GM12878 (cell line): ENCODE measurements around the gene UBLCP1. TPM values are rescaled to one million over a fixed set of nuclear protein-coding genes. Genes with fewer than 3 reads are reported as not detected.

Experiments used
- ATAC-seq: fragments of 200-7000 bp; cut with Tn5 transposase; 3 replicates; pipeline ENCODE4 v1.9.1; 2020; ENCODE audit warnings: mild to moderate bottlenecking, moderate library complexity
- BruUV-seq: library from RNA; stranded (reverse); fragments of 400-500 nt; replicated peaks from 2 replicates; lab custom pipeline; 2021; lab: Mats Ljungman, UMichigan
- CTCF ChIA-PET: fragments of 300-600 bp; sonication (Branson Sonifier 250); formaldehyde crosslinking; extraction: SDS; loops from one replicate; lab custom pipeline; 2021; ENCODE audit warnings: inconsistent platforms; lab: Yijun Ruan, JAX
- POLR2A ChIA-PET: fragments of 350-600 bp; formaldehyde crosslinking; extraction: SDS; loops from one replicate; lab custom pipeline; 2021; ENCODE audit warnings: inconsistent platforms; lab: Charles Lee
- RAD21 ChIA-PET: fragments of 300-600 bp; sonication (Branson Sonifier 250); formaldehyde crosslinking; loops from one replicate; lab custom pipeline; 2023; ENCODE audit warnings: antibody characterized with exemption; ENCODE audit not compliant: unreplicated experiment; lab: Charles Lee
- SMC1A ChIA-PET: fragments of 300-600 bp; sonication (Branson Sonifier 250); formaldehyde crosslinking; loops from one replicate; lab custom pipeline; 2023; ENCODE audit not compliant: unreplicated experiment, uncharacterized antibody; lab: Charles Lee
- DNase-seq: peaks from one replicate; pipeline ENCODE4 v3.0.0-alpha.2; 2011; ENCODE audit warnings: low read depth, low spot score
- FAIRE-seq: peaks from 3 replicates; lab custom pipeline; 2011; peaks lifted over from hg19 to GRCh38; lab: Jason Lieb, UNC
- H2AFZ ChIP-seq: 2 replicates; pipeline ENCODE4 v1.6.0; 2011; ENCODE audit warnings: low read depth, low read length, control low read depth; ENCODE audit not compliant: control insufficient read depth
- H3K27ac ChIP-seq: 2 replicates; pipeline ENCODE4 v1.5.1; 2011; ENCODE audit warnings: control low read depth; ENCODE audit not compliant: control insufficient read depth, insufficient read depth
- H3K27me3 ChIP-seq, 2 experiments: replicated peaks in 1 of 2; 2 replicates each; pipeline versions ENCODE4 v1.6.0 to v1.6.1; 2011; ENCODE audit warnings: low read length in 1 of 2; ENCODE audit not compliant: control insufficient read depth in 2 of 2, insufficient read depth in 2 of 2
- H3K36me3 ChIP-seq, 2 experiments: 2 replicates each; pipeline ENCODE4 v1.5.1; 2011; ENCODE audit warnings: low read length in 1 of 2; ENCODE audit not compliant: control insufficient read depth in 2 of 2, insufficient read depth in 2 of 2
- H3K4me1 ChIP-seq: 2 replicates; pipeline ENCODE4 v1.6.1; 2011; ENCODE audit warnings: mild to moderate bottlenecking, low read length, moderate library complexity, mixed read lengths; ENCODE audit not compliant: control insufficient read depth, insufficient read depth
- H3K4me2 ChIP-seq: 2 replicates; pipeline ENCODE4 v1.6.0; 2011; ENCODE audit warnings: control low read depth; ENCODE audit not compliant: control insufficient read depth, insufficient read depth
- H3K4me3 ChIP-seq: fragments of 200-600 bp; sonication (generic); 2 replicates; pipeline ENCODE4 v1.5.1; 2016
- H3K79me2 ChIP-seq: 2 replicates; pipeline ENCODE4 v1.6.0; 2011; ENCODE audit warnings: low read length; ENCODE audit not compliant: control insufficient read depth, insufficient read depth
- H3K9ac ChIP-seq: 2 replicates; pipeline ENCODE4 v1.8.0; 2011; ENCODE audit warnings: low read length, control low read depth, mixed read lengths; ENCODE audit not compliant: control insufficient read depth, insufficient read depth
- H3K9me3 ChIP-seq: replicated peaks from 3 replicates; pipeline ENCODE4 v1.5.1; 2011; ENCODE audit warnings: mild to moderate bottlenecking, low read length; ENCODE audit not compliant: control insufficient read depth, insufficient read depth
- H4K20me1 ChIP-seq: 2 replicates; pipeline ENCODE4 v1.6.0; 2011; ENCODE audit not compliant: control insufficient read depth, insufficient read depth
- CHD1 ChIP-seq: IDR thresholded peaks from 2 replicates; pipeline ENCODE4 v1.6.1; 2012; ENCODE audit warnings: low read depth, low read length, improper control_type of control experiment
- EP300 ChIP-seq, 2 experiments: fragments of 150-350 bp in 1 of 2; IDR thresholded peaks; 2 replicates each; pipeline ENCODE4 v1.6.1; 2011 to 2012; ENCODE audit warnings: low read depth in 2 of 2, low read length in 2 of 2, borderline replicate concordance in 1 of 2, improper control_type of control experiment in 1 of 2, inconsistent platforms in 1 of 2; ENCODE audit not compliant: control insufficient read depth in 1 of 2
- IKZF1 ChIP-seq: fragments of 450-650 bp; conservative IDR thresholded peaks from 2 replicates; pipeline ENCODE4 v1.6.1; 2017; ENCODE audit warnings: antibody characterized with exemption, mild to moderate bottlenecking
- IRF5 ChIP-seq: fragments of 450-650 bp; IDR thresholded peaks from 2 replicates; pipeline ENCODE4 v1.6.1; 2017; ENCODE audit warnings: borderline replicate concordance
- MEF2B ChIP-seq: fragments of 450-650 bp; IDR thresholded peaks from 2 replicates; pipeline ENCODE4 v1.6.1; 2018; ENCODE audit warnings: mild to moderate bottlenecking, moderate library complexity; ENCODE audit not compliant: partially characterized antibody, poor library complexity, severe bottlenecking
- NBN ChIP-seq: fragments of 450-650 bp; IDR thresholded peaks from 2 replicates; pipeline ENCODE4 v1.6.1; 2016
- RBBP5 ChIP-seq: fragments of 200-600 bp; sonication (generic); conservative IDR thresholded peaks from 2 replicates; pipeline ENCODE4 v1.6.1; 2016
- SREBF2 ChIP-seq: IDR thresholded peaks from 2 replicates; pipeline ENCODE4 v1.6.1; 2012; ENCODE audit warnings: mild to moderate bottlenecking, low read length
- STAT3 ChIP-seq: IDR thresholded peaks from 2 replicates; pipeline ENCODE4 v1.6.1; 2011; ENCODE audit warnings: low read depth, low read length, improper control_type of control experiment
- TARDBP ChIP-seq: IDR thresholded peaks from 2 replicates; pipeline ENCODE4 v1.6.1; 2016; ENCODE audit warnings: borderline replicate concordance
- YBX1 ChIP-seq: fragments of 450-650 bp; IDR thresholded peaks from 2 replicates; pipeline ENCODE4 v1.6.1; 2016; ENCODE audit warnings: antibody characterized with exemption
- in situ Hi-C: fragments of 300-500 bp; cut with MboI; formaldehyde crosslinking; loops from 9 replicates; pipeline ENCODE4 v1.14.3; 2018; ENCODE audit warnings: mixed read lengths
- intact Hi-C: fragments of 100-400 bp; cut with micrococcal nuclease; formaldehyde crosslinking; loops from one replicate; pipeline ENCODE4 v1.14.2; 2022; ENCODE audit not compliant: unreplicated experiment
- polyA plus RNA-seq, 11 experiments: library from polyadenylated mRNA; depleted of rRNA in 4 of 11; unstranded in 6 of 11; stranded (reverse) in 5 of 11; fragments of >200 nt; fragmentation: Nextera tagmentation in 4 of 11; fragmentation: Illumina TruSeq in 1 of 11; extraction: Ambion mirVana in 4 of 11; extraction: Trizol in 1 of 11; gene quantifications; 1 replicate in 1 of 11; 2 replicates in 10 of 11; pipeline versions ENCODE4 v1.2.1 to v1.2.3, GENCODE V29; 2011 to 2016; ENCODE audit warnings: inconsistent platforms in 2 of 11, missing spikeins in 2 of 11, low read depth in 1 of 11
- total RNA-seq, 4 experiments: library from RNA; depleted of rRNA in 3 of 4; stranded (reverse); fragments of >200 nt in 3 of 4; fragmentation: Illumina TruSeq in 1 of 4; extraction: Trizol in 1 of 4; gene quantifications; 2 replicates each; pipeline versions ENCODE4 v1.2.1 to v1.2.3, GENCODE V29; 2013 to 2021

UBLCP1 gene
- total and polyA plus RNA-seq, 10 of the 15 experiments (the other 5 are each of a cell fraction or from before 2014, with no cell fraction given) = 18.8 to 44.2 (median 32.1) TPM

- no peak for TF ChIP-seq RBBP5
- TF ChIP-seq IRF5 = no peak
- no peak for TF ChIP-seq STAT3
- no peak for TF ChIP-seq NBN
- no peak for TF ChIP-seq TARDBP
- no peak for TF ChIP-seq YBX1
- TF ChIP-seq EP300 (IDR thresholded peaks at IDR 0.05; ENCODE audit: borderline replicate concordance in 1 of 2, control insufficient read depth in 1 of 2, low read depth in 2 of 2, low read length in 2 of 2) = no peak
- TF ChIP-seq MEF2B = no peak
- no peak for TF ChIP-seq IKZF1
- no peak for TF ChIP-seq CHD1
- no peak for TF ChIP-seq SREBF2
- POLR2A ChIA-PET = interaction anchor here (0.6 kb wide), 1 partner anchor 366 kb away, joined by 3 read pairs; no protein-coding TSS in a partner anchor
- no peaks in the 10 kb centered on the region for H3K79me2 ChIP-seq
Observed at GRCh38 chr5:159274676-159275075, 11.6 kb downstream of the UBLCP1 start.

More at GRCh38 chr5:159274676-159275075, 11.6 kb downstream of the UBLCP1 start:
- RAD21 ChIA-PET = interaction anchor here (3.0 kb wide), 1 partner anchor 118 kb away, joined by 18 read pairs; no protein-coding TSS in a partner anchor
- no peaks in the 10 kb centered on the region for H3K4me1 ChIP-seq
- BruUV-seq = no TSS peak
- H3K9ac ChIP-seq = no peak overlapping the region
- DNase-seq (no peak), ATAC-seq (no peak), FAIRE-seq (no peak)
- no peak overlapping the region for H3K4me3 ChIP-seq
- no peak overlapping the region for H2AFZ ChIP-seq
- H3K4me2 ChIP-seq = no peak overlapping the region
- H3K36me3 ChIP-seq = peaks cover 0 to 8% of the 10 kb centered on the region in 2 experiments; a peak in 1 of 4 replicates
- in situ Hi-C loops (no loop called here), intact Hi-C loops (no loop called here)
- no peaks in the 10 kb centered on the region for H3K9me3 ChIP-seq
- no peaks in the 10 kb centered on the region for H3K27me3 ChIP-seq
- SMC1A ChIA-PET = interaction anchor here (0.9 to 2.1 kb wide), 6 partner anchors 8 to 119 kb away, joined by 3 to 17 read pairs (median 4); no protein-coding TSS in a partner anchor
- no peaks in the 10 kb centered on the region for H4K20me1 ChIP-seq
- CTCF ChIA-PET = interaction anchor here (0.9 to 2.7 kb wide), 6 partner anchors 12 to 1200 kb away, joined by 3 to 15 read pairs (median 4); no protein-coding TSS in a partner anchor
- H3K27ac ChIP-seq = no peak overlapping the region
